Thyroid gland (tissue), 4 donors: ENCODE data around the gene NENF. TPM values are rescaled to one million over a fixed set of nuclear protein-coding genes. Genes with fewer than 3 reads are reported as not detected.

Experiments
- DNase-seq, 2 donors: peaks; one replicate each; pipeline ENCODE4 v3.0.0-alpha.2; 2019
- H3K27ac ChIP-seq, 3 donors: fragments of 200-600 bp; sonication (generic); 1 replicate in 2 of 3; 2 replicates in 1 of 3; pipeline ENCODE4 v1.5.1; 2016 to 2019; ENCODE audit warnings: mild to moderate bottlenecking in 1 of 3, moderate library complexity in 1 of 3
- H3K27me3 ChIP-seq: fragments of 200-600 bp; sonication (generic); one replicate; pipeline ENCODE4 v1.5.1; 2019
- H3K36me3 ChIP-seq, 2 donors: fragments of 200-600 bp; sonication (generic); one replicate each; pipeline ENCODE4 v1.5.1; 2016 to 2019
- H3K4me1 ChIP-seq, 2 donors: fragments of 200-600 bp; sonication (generic); one replicate each; pipeline ENCODE4 v1.5.1; 2017 to 2019
- H3K4me3 ChIP-seq, 3 donors: fragments of 200-600 bp; sonication (generic); replicated peaks in 1 of 3; 1 replicate in 2 of 3; 2 replicates in 1 of 3; pipeline ENCODE4 v1.5.1; 2016; ENCODE audit warnings: mild to moderate bottlenecking in 1 of 3
- H3K9me3 ChIP-seq: fragments of 200-600 bp; sonication (generic); one replicate; pipeline ENCODE4 v1.5.1; 2017
- POLR2A ChIP-seq, 2 donors: fragments of 450-650 bp; IDR thresholded peaks; one replicate each; pipeline ENCODE4 v1.6.1; 2017; ENCODE audit warnings: antibody characterized with exemption in 2 of 2, mild to moderate bottlenecking in 2 of 2, moderate library complexity in 1 of 2
- WGBS, 2 donors: methylation state at CpG; one replicate each; pipeline ENCODE4 v1.1.5; 2017; 5-methylcytosine and 5-hydroxymethylcytosine counted together
- intact Hi-C: fragments of 100-400 bp; cut with DNase I; formaldehyde crosslinking; loops from one replicate; pipeline ENCODE4 v1.15.1; 2023
- total RNA-seq, 4 donors: library from RNA; depleted of rRNA; stranded (reverse); fragments of >200 nt; gene quantifications; one replicate each; pipeline ENCODE4 v1.2.3, GENCODE V29; 2016
- TF ChIP-seq, protein P1 (sequence below), 6 experiments: fragments of 200-600 bp in 3 of 6; fragments of 450-650 bp in 3 of 6; sonication (generic) in 3 of 6; IDR thresholded peaks; one replicate each; pipeline ENCODE4 v1.5.1; 2016 to 2019; ENCODE audit warnings: antibody characterized with exemption in 6 of 6, mild to moderate bottlenecking in 2 of 6, inconsistent platforms in 1 of 6, moderate library complexity in 1 of 6

Gene NENF
- total RNA-seq, 4 donors from 2014 or later: 42.4 to 181 (median 122) TPM

- Histone ChIP-seq H3K9me3 (no peaks in the 10 kb centered on the region), H3K4me3 (no peak overlapping the region), H3K4me1 (peaks cover 13 to 16% of the 10 kb centered on the region in 2 donors), H3K27ac (no peak overlapping the region), H3K27me3 (no peaks in the 10 kb centered on the region), H3K36me3 (no peaks in the 10 kb centered on the region)
- 92 to 93% methylated on average over 9 of the region's 9 CpGs for WGBS, 2 donors
- TF ChIP-seq, protein P1, sequence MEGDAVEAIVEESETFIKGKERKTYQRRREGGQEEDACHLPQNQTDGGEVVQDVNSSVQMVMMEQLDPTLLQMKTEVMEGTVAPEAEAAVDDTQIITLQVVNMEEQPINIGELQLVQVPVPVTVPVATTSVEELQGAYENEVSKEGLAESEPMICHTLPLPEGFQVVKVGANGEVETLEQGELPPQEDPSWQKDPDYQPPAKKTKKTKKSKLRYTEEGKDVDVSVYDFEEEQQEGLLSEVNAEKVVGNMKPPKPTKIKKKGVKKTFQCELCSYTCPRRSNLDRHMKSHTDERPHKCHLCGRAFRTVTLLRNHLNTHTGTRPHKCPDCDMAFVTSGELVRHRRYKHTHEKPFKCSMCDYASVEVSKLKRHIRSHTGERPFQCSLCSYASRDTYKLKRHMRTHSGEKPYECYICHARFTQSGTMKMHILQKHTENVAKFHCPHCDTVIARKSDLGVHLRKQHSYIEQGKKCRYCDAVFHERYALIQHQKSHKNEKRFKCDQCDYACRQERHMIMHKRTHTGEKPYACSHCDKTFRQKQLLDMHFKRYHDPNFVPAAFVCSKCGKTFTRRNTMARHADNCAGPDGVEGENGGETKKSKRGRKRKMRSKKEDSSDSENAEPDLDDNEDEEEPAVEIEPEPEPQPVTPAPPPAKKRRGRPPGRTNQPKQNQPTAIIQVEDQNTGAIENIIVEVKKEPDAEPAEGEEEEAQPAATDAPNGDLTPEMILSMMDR (IDR thresholded peaks at IDR 0.05): no peak
- TF ChIP-seq POLR2A (IDR thresholded peaks at IDR 0.05): no peak
- intact Hi-C loops: no loop called here
- no peak for DNase-seq
Observed at GRCh38 chr1:212431644-212432043, 1.1 kb upstream of the NENF start.

- H3K36me3 ChIP-seq: no peaks in the 10 kb centered on the region
- peak overlapping the region in 2 of 3 donors; percentile 44 to 57 for H3K27ac ChIP-seq
- no peak for TF ChIP-seq POLR2A (IDR thresholded peaks at IDR 0.05)
- TF ChIP-seq, protein P1 (IDR thresholded peaks at IDR 0.05): no peak
- DNase-seq: no peak
- no peaks in the 10 kb centered on the region for H3K27me3 ChIP-seq
- WGBS, 2 donors: 35 to 39% methylated on average over 5 of the region's 5 CpGs
- H3K4me3 ChIP-seq: peak overlapping the region in 1 of 3 donors; percentile 81
- intact Hi-C loops: no loop called here
- H3K4me1 ChIP-seq: peaks cover 13 to 16% of the 10 kb centered on the region in 2 donors
- no peaks in the 10 kb centered on the region for H3K9me3 ChIP-seq
Observed at GRCh38 chr1:212432272-212432660, 454 bp upstream of the NENF start.

DNA sequence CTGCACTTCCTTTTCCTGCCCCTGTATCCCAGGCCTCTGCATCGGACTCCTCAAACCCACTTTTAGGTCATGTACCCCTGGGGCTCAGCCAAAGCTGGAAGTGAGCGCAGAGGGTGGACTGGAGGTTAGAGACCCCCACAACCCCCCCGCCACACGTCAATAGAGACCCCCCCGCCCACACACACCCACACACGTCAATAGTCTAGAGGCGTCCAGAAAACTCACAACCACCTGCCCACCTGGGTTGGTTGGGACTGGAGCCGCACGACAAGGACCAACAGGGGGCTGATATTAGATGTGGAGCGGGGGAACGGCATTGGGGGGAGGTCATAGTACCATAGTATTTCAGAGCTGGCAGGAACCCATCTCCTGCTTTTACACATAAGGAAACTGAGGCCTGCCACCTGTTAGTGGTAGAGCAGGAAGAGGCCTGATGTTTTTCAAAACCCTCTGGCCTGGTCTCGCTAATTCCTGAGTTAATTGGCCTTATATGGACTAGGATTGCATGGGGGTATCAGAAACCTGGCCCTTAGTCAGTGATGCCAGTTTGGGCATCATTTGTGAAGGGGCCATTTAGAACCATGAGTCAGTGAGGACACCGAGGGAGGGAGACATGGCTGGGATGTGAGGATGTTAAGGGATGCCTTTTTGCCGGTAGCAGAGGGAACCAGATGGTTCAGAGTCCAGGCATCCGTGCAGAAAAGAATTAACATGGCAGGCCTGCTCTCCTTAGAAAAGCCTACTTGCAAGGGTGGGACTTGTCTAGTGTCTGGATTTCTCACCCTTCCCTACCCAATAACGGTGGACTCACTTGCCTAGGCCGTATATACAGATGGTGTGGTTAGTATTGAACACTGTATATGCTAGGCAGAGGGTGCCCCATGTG lies 1.1 kb downstream of the NENF start:
- peak overlapping the region in 2 of 3 donors; percentile 81 to 83 for H3K4me3 ChIP-seq
- intact Hi-C loops: no loop called here
- H3K9me3 ChIP-seq: no peaks in the 10 kb centered on the region
- no peak for TF ChIP-seq POLR2A (IDR thresholded peaks at IDR 0.05)
- TF ChIP-seq, protein P1 (IDR thresholded peaks at IDR 0.05): no peak
- no peaks in the 10 kb centered on the region for H3K36me3 ChIP-seq
- H3K27ac ChIP-seq: peak overlapping the region in 2 of 3 donors; percentile 67 to 72
- H3K4me1 ChIP-seq: peaks cover 13 to 16% of the 10 kb centered on the region in 2 donors
- no peaks in the 10 kb centered on the region for H3K27me3 ChIP-seq
- DNase-seq: no peak
- 65 to 78% methylated on average over 12 to 17 of the region's 17 CpGs for WGBS, 2 donors

DNA sequence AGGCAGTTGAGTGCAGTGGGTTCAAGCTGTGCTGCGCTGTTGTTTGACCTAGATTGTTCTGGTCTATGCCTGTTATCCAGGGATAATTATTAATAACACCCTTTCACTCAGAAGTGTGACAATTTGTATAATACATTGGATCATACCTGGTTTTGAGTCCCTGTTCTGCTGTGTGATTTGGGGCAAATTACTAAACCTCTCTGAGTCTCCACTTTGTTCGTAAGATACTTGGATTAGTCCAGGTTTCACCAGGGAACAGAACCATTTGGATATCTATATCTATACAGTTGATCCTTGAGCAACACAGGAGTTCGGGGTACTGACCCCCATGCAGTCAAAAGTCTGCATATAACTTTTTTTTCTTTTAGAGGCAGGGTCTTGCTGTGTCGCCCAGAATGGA lies 2.3 kb downstream of the NENF start:
- TF ChIP-seq, protein P1 (IDR thresholded peaks at IDR 0.05): no peak
- TF ChIP-seq POLR2A (IDR thresholded peaks at IDR 0.05): no peak
- no peak for DNase-seq
- intact Hi-C loops: no loop called here
- no peak overlapping the region for H3K27ac ChIP-seq
- H3K4me3 ChIP-seq: no peak overlapping the region
- H3K36me3 ChIP-seq: no peaks in the 10 kb centered on the region
- no peaks in the 10 kb centered on the region for H3K27me3 ChIP-seq
- WGBS, 2 donors: 96% methylated on average over 4 of the region's 4 CpGs
- H3K4me1 ChIP-seq: peaks cover 13 to 16% of the 10 kb centered on the region in 2 donors
- no peaks in the 10 kb centered on the region for H3K9me3 ChIP-seq

GRCh38 chr1:212437179-212437798 lies 4.6 kb downstream of the NENF start:
- Histone ChIP-seq H3K9me3 (no peaks in the 10 kb centered on the region), H3K27me3 (no peaks in the 10 kb centered on the region), H3K4me1 (peaks cover 10 to 12% of the 10 kb centered on the region in 2 donors), H3K36me3 (no peaks in the 10 kb centered on the region), H3K27ac (no peak overlapping the region), H3K4me3 (no peak overlapping the region)
- whole genome bisulfite sequencing, 2 donors: 88 to 95% methylated on average over 4 of the region's 4 CpGs
- TF ChIP-seq POLR2A (IDR thresholded peaks at IDR 0.05): no peak
- TF ChIP-seq, protein P1 (IDR thresholded peaks at IDR 0.05): no peak
- intact Hi-C loops: no loop called here
- DNase-seq: no peak
